Esophagus (tissue), 2 donors: ENCODE results near the gene YTHDF1. TPM values are rescaled to one million over a fixed set of nuclear protein-coding genes. Genes with fewer than 3 reads are reported as not detected.

Experiments
- H3K27ac ChIP-seq, 2 donors: one replicate each; pipeline ENCODE4 v1.5.1; 2013; ENCODE audit warnings: low read depth in 2 of 2, mild to moderate bottlenecking in 2 of 2, inconsistent platforms in 1 of 2, low read length in 1 of 2, moderate library complexity in 1 of 2
- H3K27me3 ChIP-seq, 2 donors: one replicate each; pipeline ENCODE4 v1.6.1; 2013; ENCODE audit warnings: low read length in 2 of 2, control low read depth in 1 of 2, mild to moderate bottlenecking in 1 of 2; ENCODE audit not compliant: insufficient read depth in 2 of 2, control insufficient read depth in 1 of 2
- H3K36me3 ChIP-seq, 2 donors: one replicate each; pipeline ENCODE4 v1.6.1; 2013; ENCODE audit warnings: low read length in 1 of 2; ENCODE audit not compliant: control insufficient read depth in 2 of 2, insufficient read depth in 2 of 2
- H3K4me1 ChIP-seq, 2 donors: one replicate each; pipeline ENCODE4 v1.6.1; 2013; ENCODE audit warnings: low read length in 1 of 2; ENCODE audit not compliant: control insufficient read depth in 2 of 2, insufficient read depth in 2 of 2
- H3K4me3 ChIP-seq, 2 donors: one replicate each; pipeline ENCODE4 v1.5.1; 2013; ENCODE audit warnings: low read length in 2 of 2, mild to moderate bottlenecking in 2 of 2, low read depth in 1 of 2, moderate library complexity in 1 of 2
- H3K9me3 ChIP-seq, 2 donors: one replicate each; pipeline ENCODE4 v1.6.1; 2013; ENCODE audit warnings: mild to moderate bottlenecking in 2 of 2, low read depth in 1 of 2, low read length in 1 of 2, moderate library complexity in 1 of 2; ENCODE audit not compliant: control insufficient read depth in 2 of 2, insufficient read depth in 1 of 2
- WGBS, 2 donors: extraction: QIAGEN DNeasy Blood & Tissue Kit; methylation state at CpG; one replicate each; pipeline ENCODE4 v1.1.7; 2013; 5-methylcytosine and 5-hydroxymethylcytosine counted together
- polyA plus RNA-seq, 2 donors: library from polyadenylated mRNA; stranded (reverse); fragments of 200-250 nt; gene quantifications; one replicate each; pipeline ENCODE4 v1.2.3, GENCODE V29; 2013
- donor health status: healthy with polysubstance abuse.
- donor health status: Bipolar disorder and iron deficiency.

Gene YTHDF1
- polyA plus RNA-seq, 2 donors: 13.1 to 15.7 TPM

GRCh38 chr20:63230800-63231268 is 14.9 kb upstream of the YTHDF1 start:
- Histone ChIP-seq H3K27ac (no peak overlapping the region), H3K4me3 (no peak overlapping the region), H3K9me3 (no peaks in the 10 kb centered on the region), H3K36me3 (no peaks in the 10 kb centered on the region), H3K4me1 (peaks cover 0 to 3% of the 10 kb centered on the region in 2 donors), H3K27me3 (no peaks in the 10 kb centered on the region)
- WGBS, 2 donors: 15 to 16% methylated on average over 15 to 17 of the region's 17 CpGs

- WGBS, 2 donors: 54 to 61% methylated on average over 13 of the region's 13 CpGs
- H3K36me3 ChIP-seq: no peaks in the 10 kb centered on the region
- no peaks in the 10 kb centered on the region for H3K9me3 ChIP-seq
- H3K4me1 ChIP-seq: peaks cover 0 to 3% of the 10 kb centered on the region in 2 donors
- H3K27ac ChIP-seq: no peak overlapping the region
- H3K4me3 ChIP-seq: no peak overlapping the region
- no peaks in the 10 kb centered on the region for H3K27me3 ChIP-seq
These were observed 12.9 kb upstream of the YTHDF1 start for GRCh38 chr20:63228806-63229205.

GRCh38 chr20:63227260-63227659 is 11.3 kb upstream of the YTHDF1 start:
- 91 to 96% methylated on average over 5 of the region's 5 CpGs for WGBS, 2 donors

GRCh38 chr20:63226042-63226943 is 10.4 kb upstream of the YTHDF1 start:
- H3K27me3 ChIP-seq: no peaks in the 10 kb centered on the region
- no peak overlapping the region for H3K4me3 ChIP-seq
- WGBS, 2 donors: 81% methylated on average over 19 of the region's 19 CpGs
- no peak overlapping the region for H3K27ac ChIP-seq
- no peaks in the 10 kb centered on the region for H3K9me3 ChIP-seq
- H3K36me3 ChIP-seq: no peaks in the 10 kb centered on the region
- H3K4me1 ChIP-seq: peaks cover 0 to 3% of the 10 kb centered on the region in 2 donors

More at GRCh38 chr20:63227260-63227659, 11.3 kb upstream of the YTHDF1 start:
- peaks cover 0 to 3% of the 10 kb centered on the region in 2 donors for H3K4me1 ChIP-seq
- H3K4me3 ChIP-seq: no peak overlapping the region
- H3K27me3 ChIP-seq: no peaks in the 10 kb centered on the region
- H3K36me3 ChIP-seq: no peaks in the 10 kb centered on the region
- no peak overlapping the region for H3K27ac ChIP-seq
- H3K9me3 ChIP-seq: no peaks in the 10 kb centered on the region

- Histone ChIP-seq H3K9me3 (no peaks in the 10 kb centered on the region), H3K27me3 (no peaks in the 10 kb centered on the region), H3K4me1 (no peaks in the 10 kb centered on the region), H3K4me3 (no peak overlapping the region), H3K27ac (no peak overlapping the region), H3K36me3 (no peaks in the 10 kb centered on the region)
- WGBS, 2 donors: 39 to 49% methylated on average over 7 of the region's 7 CpGs
These were observed 9.1 kb upstream of the YTHDF1 start for GRCh38 chr20:63225082-63225454.

- Histone ChIP-seq H3K36me3 (no peaks in the 10 kb centered on the region), H3K4me3 (no peak overlapping the region), H3K27ac (no peak overlapping the region), H3K27me3 (no peaks in the 10 kb centered on the region), H3K9me3 (no peaks in the 10 kb centered on the region), H3K4me1 (no peaks in the 10 kb centered on the region)
- WGBS, 2 donors: 29 to 33% methylated on average over 16 of the region's 16 CpGs
These were observed 8.6 kb upstream of the YTHDF1 start for GRCh38 chr20:63224412-63225081.

GRCh38 chr20:63223826-63224207 is 7.9 kb upstream of the YTHDF1 start:
- Histone ChIP-seq H3K36me3 (no peaks in the 10 kb centered on the region), H3K4me1 (no peaks in the 10 kb centered on the region), H3K27ac (no peak overlapping the region), H3K27me3 (no peaks in the 10 kb centered on the region), H3K4me3 (no peak overlapping the region), H3K9me3 (no peaks in the 10 kb centered on the region)
- 78 to 79% methylated on average over 6 of the region's 6 CpGs for WGBS, 2 donors

GRCh38 chr20:63223121-63223825 is 7.3 kb upstream of the YTHDF1 start:
- H3K4me1 ChIP-seq: no peaks in the 10 kb centered on the region
- H3K4me3 ChIP-seq: no peak overlapping the region
- H3K27me3 ChIP-seq: no peaks in the 10 kb centered on the region
- no peak overlapping the region for H3K27ac ChIP-seq
- H3K36me3 ChIP-seq: no peaks in the 10 kb centered on the region
- no peaks in the 10 kb centered on the region for H3K9me3 ChIP-seq
- 46 to 47% methylated on average over 12 of the region's 12 CpGs for WGBS, 2 donors

- Histone ChIP-seq H3K4me1 (no peaks in the 10 kb centered on the region), H3K36me3 (no peaks in the 10 kb centered on the region), H3K9me3 (no peaks in the 10 kb centered on the region), H3K27me3 (no peaks in the 10 kb centered on the region), H3K27ac (no peak overlapping the region), H3K4me3 (no peak overlapping the region)
- 50 to 51% methylated on average over 7 of the region's 7 CpGs for WGBS, 2 donors
These were observed 6.6 kb upstream of the YTHDF1 start for GRCh38 chr20:63222541-63222940.
